Trophoblast cell (in vitro differentiated cells and primary cell): ENCODE measurements around the gene AKAP8.

Source experiments
- DNase-seq, 2 donors: peaks; one replicate each; pipeline ENCODE4 v3.0.0-alpha.2; 2016
- H2AFZ ChIP-seq: 2 replicates; pipeline ENCODE4 v1.6.1; 2013; ENCODE audit warnings: low read length, moderate library complexity, mild to moderate bottlenecking; ENCODE audit not compliant: insufficient read depth, poor library complexity
- H2AK5ac ChIP-seq: 2 replicates; pipeline ENCODE4 v1.6.1; 2013; ENCODE audit warnings: mild to moderate bottlenecking, low read length
- H2BK120ac ChIP-seq: 2 replicates; pipeline ENCODE4 v1.6.1; 2013; ENCODE audit warnings: low read length, mild to moderate bottlenecking, moderate library complexity; ENCODE audit not compliant: insufficient read depth, poor library complexity
- H2BK12ac ChIP-seq: 2 replicates; pipeline ENCODE4 v1.6.1; 2013; ENCODE audit warnings: mild to moderate bottlenecking, low read length, moderate library complexity
- H2BK5ac ChIP-seq: 2 replicates; pipeline ENCODE4 v1.6.1; 2013; ENCODE audit warnings: low read length, low read depth, moderate library complexity, mild to moderate bottlenecking; ENCODE audit not compliant: poor library complexity
- H3K14ac ChIP-seq: 2 replicates; pipeline ENCODE4 v1.6.1; 2013; ENCODE audit warnings: mild to moderate bottlenecking, low read length
- H3K18ac ChIP-seq: 2 replicates; pipeline ENCODE4 v1.6.1; 2013; ENCODE audit warnings: mild to moderate bottlenecking, low read length
- H3K23ac ChIP-seq: 2 replicates; pipeline ENCODE4 v1.6.1; 2013; ENCODE audit warnings: low read length
- H3K27ac ChIP-seq: 2 replicates; pipeline ENCODE4 v1.5.1; 2013; ENCODE audit warnings: low read depth, mild to moderate bottlenecking, inconsistent platforms, low read length, moderate library complexity
- H3K27me3 ChIP-seq: 2 replicates; pipeline ENCODE4 v1.6.1; 2013; ENCODE audit warnings: inconsistent platforms, mild to moderate bottlenecking, low read length, moderate library complexity; ENCODE audit not compliant: insufficient read depth
- H3K36me3 ChIP-seq, 2 experiments: 1 replicate in 1 of 2; 2 replicates in 1 of 2; pipeline ENCODE4 v1.6.1; 2013; ENCODE audit warnings: low read length in 2 of 2, mild to moderate bottlenecking in 2 of 2, moderate library complexity in 1 of 2; ENCODE audit not compliant: insufficient read depth in 2 of 2, control insufficient read depth in 1 of 2
- H3K4ac ChIP-seq: 2 replicates; pipeline ENCODE4 v1.6.1; 2013; ENCODE audit warnings: low read depth, mild to moderate bottlenecking, low read length, moderate library complexity
- H3K4me1 ChIP-seq, 2 experiments: 1 replicate in 1 of 2; 2 replicates in 1 of 2; pipeline ENCODE4 v1.6.1; 2013; ENCODE audit warnings: low read length in 2 of 2, mild to moderate bottlenecking in 2 of 2, moderate library complexity in 1 of 2; ENCODE audit not compliant: insufficient read depth in 2 of 2, control insufficient read depth in 1 of 2
- H3K4me2 ChIP-seq: 2 replicates; pipeline ENCODE4 v1.6.1; 2013; ENCODE audit warnings: inconsistent platforms, mild to moderate bottlenecking, low read length, moderate library complexity
- H3K4me3 ChIP-seq: 2 replicates; pipeline ENCODE4 v1.5.1; 2013; ENCODE audit warnings: mild to moderate bottlenecking, low read depth, low read length, inconsistent platforms
- H3K79me1 ChIP-seq: one replicate; pipeline ENCODE4 v1.6.1; 2013; ENCODE audit warnings: low read length
- H3K79me2 ChIP-seq: 2 replicates; pipeline ENCODE4 v1.6.1; 2013; ENCODE audit warnings: low read length, mild to moderate bottlenecking; ENCODE audit not compliant: control insufficient read depth, insufficient read depth, poor library complexity
- H3K9ac ChIP-seq: 2 replicates; pipeline ENCODE4 v1.6.1; 2013; ENCODE audit warnings: mild to moderate bottlenecking, low read length
- H3K9me3 ChIP-seq: 2 replicates; pipeline ENCODE4 v1.6.1; 2013; ENCODE audit warnings: low read depth, mild to moderate bottlenecking, control low read depth, inconsistent platforms, low read length; ENCODE audit not compliant: insufficient read depth
- H4K12ac ChIP-seq: 2 replicates; pipeline ENCODE4 v1.6.1; 2013; ENCODE audit warnings: low read depth, mild to moderate bottlenecking, low read length, moderate library complexity
- H4K8ac ChIP-seq: 2 replicates; pipeline ENCODE4 v1.6.1; 2013; ENCODE audit warnings: low read depth, mild to moderate bottlenecking, low read length, moderate library complexity
- H4K91ac ChIP-seq: one replicate; pipeline ENCODE4 v1.6.1; 2013; ENCODE audit warnings: low read depth, mild to moderate bottlenecking, low read length, moderate library complexity
- WGBS: extraction: QIAGEN DNeasy Blood & Tissue Kit; methylation state at CpG from one replicate; pipeline ENCODE4 v1.1.7; 2013; ENCODE audit warnings: missing lambda C conversion rate; ENCODE audit not compliant: insufficient read length, insufficient coverage; ENCODE audit errors: extremely low coverage; 5-methylcytosine and 5-hydroxymethylcytosine counted together

AKAP8 gene

DNA sequence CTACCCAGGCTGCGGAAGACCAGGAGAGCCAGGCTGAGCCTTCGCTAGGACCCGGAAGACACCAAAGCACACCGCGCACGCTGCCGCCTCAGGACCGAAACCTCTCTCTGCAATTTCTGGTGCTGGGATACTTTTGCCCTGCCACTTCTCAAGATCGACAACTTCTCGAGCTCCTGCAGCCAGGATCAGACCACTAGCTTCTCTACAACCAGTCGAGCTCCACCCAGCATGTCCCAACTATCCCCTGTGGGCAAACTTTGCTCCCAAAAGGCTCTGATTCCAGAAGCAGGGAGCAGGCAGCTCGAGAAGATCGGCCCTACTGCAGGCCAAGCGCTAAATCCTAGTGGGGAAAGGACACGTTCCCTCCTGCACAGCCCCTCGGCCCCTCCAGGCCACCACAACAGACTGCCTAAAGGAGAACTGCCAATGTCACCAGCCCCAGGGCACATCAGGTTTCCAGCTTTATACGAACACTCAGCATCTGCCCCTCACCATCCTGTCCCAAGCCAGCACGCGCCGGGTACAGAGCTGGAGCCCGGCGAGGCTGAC lies 979 bp downstream of the AKAP8 start:
- peaks cover 36% of the 10 kb centered on the region for H3K79me2 ChIP-seq
- H2BK12ac ChIP-seq: peak overlapping the region; percentile 4
- peak overlapping the region; percentile 98 for H3K4me2 ChIP-seq
- no peaks in the 10 kb centered on the region for H3K27me3 ChIP-seq
- peak overlapping the region; percentile 96 for H3K4me3 ChIP-seq
- H3K36me3 ChIP-seq: peaks cover 16 to 18% of the 10 kb centered on the region in 2 experiments
- peak overlapping the region; percentile 74 for H2BK5ac ChIP-seq
- DNase-seq: peak; percentile 50 to 62
- peak overlapping the region; percentile 71 for H2AK5ac ChIP-seq
- H3K79me1 ChIP-seq: peaks cover 16% of the 10 kb centered on the region
- H3K14ac ChIP-seq: peak overlapping the region; percentile 96
- no CpG with 5 or more reads among the region's 22 CpGs for WGBS
- peak overlapping the region; percentile 98 for H4K8ac ChIP-seq
- no peaks in the 10 kb centered on the region for H3K9me3 ChIP-seq
- H4K91ac ChIP-seq: peak overlapping the region; percentile 80
- H2BK120ac ChIP-seq: peak overlapping the region; percentile 83
- peak overlapping the region; percentile 90 for H3K27ac ChIP-seq
- H3K4me1 ChIP-seq: peaks cover 2 to 12% of the 10 kb centered on the region in 2 experiments
- peak overlapping the region; percentile 90 for H3K18ac ChIP-seq
- H4K12ac ChIP-seq: peak overlapping the region; percentile 95
- peak overlapping the region; percentile 11 for H3K23ac ChIP-seq
- peak overlapping the region; percentile 73 for H2AFZ ChIP-seq
- H3K9ac ChIP-seq: peak overlapping the region; percentile 94
- peak overlapping the region; percentile 76 for H3K4ac ChIP-seq

DNA sequence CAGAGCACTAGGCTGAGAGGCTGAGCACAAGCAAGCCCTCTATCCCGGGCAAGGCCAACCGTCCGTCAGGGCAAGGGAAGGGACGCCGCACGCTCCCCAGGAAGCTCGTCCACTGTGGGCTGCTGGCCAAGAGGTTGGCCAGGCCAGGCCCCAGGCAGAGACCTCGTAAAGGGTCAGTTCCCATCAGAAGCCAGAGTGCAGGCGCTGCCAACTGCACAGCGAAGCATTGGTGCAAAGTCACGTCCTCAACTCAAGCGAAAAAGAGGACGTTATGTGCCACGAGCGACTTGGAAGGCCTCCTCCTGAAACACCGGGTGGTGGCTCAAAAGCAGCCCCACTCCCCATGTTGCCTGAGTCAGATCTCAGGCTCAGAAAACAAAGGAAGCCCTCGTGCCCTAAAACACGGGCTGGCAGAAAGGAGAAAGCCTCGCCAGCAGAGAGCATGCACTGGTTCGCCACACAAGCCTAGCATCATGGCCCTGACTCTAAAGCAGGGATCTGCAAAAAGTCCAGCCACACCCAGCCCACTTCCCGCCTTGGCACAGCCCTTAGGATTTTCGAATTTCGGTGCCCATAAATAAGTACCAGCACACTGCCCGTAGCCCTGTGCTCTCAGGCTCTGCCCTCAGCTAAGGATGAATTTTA lies 4.7 kb downstream of the AKAP8 start:
- H3K27me3 ChIP-seq: no peaks in the 10 kb centered on the region
- H2AK5ac ChIP-seq: no peak overlapping the region
- H4K12ac ChIP-seq: no peak overlapping the region
- H2BK12ac ChIP-seq: no peak overlapping the region
- no peak for DNase-seq
- peaks cover 44 to 46% of the 10 kb centered on the region in 2 experiments for H3K36me3 ChIP-seq
- H3K4me2 ChIP-seq: no peak overlapping the region
- peak overlapping the region; percentile 64 for H3K4ac ChIP-seq
- no peak overlapping the region for H3K18ac ChIP-seq
- H4K8ac ChIP-seq: no peak overlapping the region
- H4K91ac ChIP-seq: no peak overlapping the region
- H3K9me3 ChIP-seq: peaks cover 2% of the 10 kb centered on the region
- no peak overlapping the region for H3K14ac ChIP-seq
- H2BK120ac ChIP-seq: no peak overlapping the region
- H3K23ac ChIP-seq: no peak overlapping the region
- peaks cover 2 to 12% of the 10 kb centered on the region in 2 experiments for H3K4me1 ChIP-seq
- peak overlapping the region; percentile 16 for H3K9ac ChIP-seq
- peaks cover 11% of the 10 kb centered on the region for H3K79me1 ChIP-seq
- H2BK5ac ChIP-seq: no peak overlapping the region
- H3K79me2 ChIP-seq: peaks cover 33% of the 10 kb centered on the region
- no peak overlapping the region for H3K4me3 ChIP-seq
- no CpG with 5 or more reads among the region's 24 CpGs for WGBS
- H2AFZ ChIP-seq: no peak overlapping the region
- H3K27ac ChIP-seq: no peak overlapping the region

DNA sequence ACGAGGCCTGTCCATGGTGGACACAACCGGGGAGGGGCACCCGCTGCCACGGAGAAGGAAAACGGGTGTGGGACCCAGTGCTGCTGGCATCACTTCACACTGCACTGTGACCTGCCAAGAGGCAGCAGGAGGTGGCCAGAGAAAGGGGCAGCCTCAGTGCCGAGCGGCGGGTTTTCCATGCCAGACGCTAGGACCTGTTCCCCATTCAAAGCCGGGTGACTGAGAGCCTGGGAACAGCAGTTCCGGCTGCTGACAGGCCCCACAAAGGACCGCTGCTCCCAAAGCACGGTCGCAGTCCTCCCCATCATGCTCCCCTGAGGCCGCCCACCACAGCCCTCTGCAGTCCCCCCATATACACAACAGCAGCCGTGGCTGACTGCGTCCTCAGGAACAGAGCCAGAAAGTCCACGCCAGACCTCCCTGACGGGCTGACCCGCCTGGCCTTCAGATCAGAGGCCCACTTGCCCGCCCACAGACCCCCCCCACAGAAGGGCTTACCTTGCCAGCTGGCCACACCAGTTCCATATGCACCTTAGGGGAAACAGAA lies 5.4 kb downstream of the AKAP8 start:
- Histone ChIP-seq H3K79me2 (peaks cover 29% of the 10 kb centered on the region), H2BK120ac (no peak overlapping the region), H2AK5ac (no peak overlapping the region), H3K14ac (no peak overlapping the region), H3K4me2 (no peak overlapping the region), H3K79me1 (peaks cover 6% of the 10 kb centered on the region), H4K12ac (no peak overlapping the region), H3K36me3 (peaks cover 52 to 54% of the 10 kb centered on the region in 2 experiments), H3K4me1 (peaks cover 2 to 12% of the 10 kb centered on the region in 2 experiments), H3K9me3 (peaks cover 2% of the 10 kb centered on the region), H4K8ac (no peak overlapping the region), H3K27ac (no peak overlapping the region), H4K91ac (no peak overlapping the region), H2BK5ac (no peak overlapping the region), H3K18ac (no peak overlapping the region), H2AFZ (no peak overlapping the region), H3K27me3 (no peaks in the 10 kb centered on the region), H2BK12ac (no peak overlapping the region), H3K23ac (no peak overlapping the region), H3K4ac (peak overlapping the region; percentile 64), H3K4me3 (no peak overlapping the region), H3K9ac (no peak overlapping the region)
- WGBS: no CpG with 5 or more reads among the region's 21 CpGs
- no peak for DNase-seq

DNA sequence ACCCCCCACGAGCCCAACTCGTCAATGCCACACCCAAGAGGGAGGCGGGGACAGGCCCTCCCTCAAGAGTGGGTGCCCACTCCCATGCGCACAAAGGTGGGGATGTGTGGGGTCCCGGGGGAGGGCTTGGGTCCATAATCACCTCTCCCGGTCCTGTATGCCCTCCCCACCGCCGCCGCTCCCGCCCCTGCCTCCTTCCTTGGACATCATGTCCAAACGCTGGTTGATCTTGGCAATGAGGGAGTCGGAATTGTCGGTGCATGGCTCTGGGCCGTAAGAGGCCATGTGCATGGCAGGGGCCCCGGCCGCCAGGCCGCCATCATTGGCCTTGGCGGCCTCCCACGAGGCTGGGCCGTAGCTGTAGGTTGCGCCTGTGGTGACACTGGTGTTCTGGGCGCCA lies 5.9 kb downstream of the AKAP8 start:
- no peaks in the 10 kb centered on the region for H3K27me3 ChIP-seq
- H4K8ac ChIP-seq: no peak overlapping the region
- H3K36me3 ChIP-seq: peaks cover 57 to 59% of the 10 kb centered on the region in 2 experiments
- peaks cover 1% of the 10 kb centered on the region for H3K79me1 ChIP-seq
- H3K4me3 ChIP-seq: no peak overlapping the region
- H3K4me2 ChIP-seq: no peak overlapping the region
- no peak overlapping the region for H2BK5ac ChIP-seq
- no peak overlapping the region for H2BK12ac ChIP-seq
- peaks cover 2% of the 10 kb centered on the region for H3K9me3 ChIP-seq
- no peak overlapping the region for H3K23ac ChIP-seq
- H2AFZ ChIP-seq: no peak overlapping the region
- no peak overlapping the region for H3K18ac ChIP-seq
- H2AK5ac ChIP-seq: no peak overlapping the region
- no peak overlapping the region for H4K91ac ChIP-seq
- WGBS: no CpG with 5 or more reads among the region's 22 CpGs
- H2BK120ac ChIP-seq: no peak overlapping the region
- no peak overlapping the region for H4K12ac ChIP-seq
- H3K79me2 ChIP-seq: peaks cover 24% of the 10 kb centered on the region
- DNase-seq: no peak
- H3K14ac ChIP-seq: no peak overlapping the region
- no peak overlapping the region for H3K9ac ChIP-seq
- peaks cover 2 to 12% of the 10 kb centered on the region in 2 experiments for H3K4me1 ChIP-seq
- no peak overlapping the region for H3K27ac ChIP-seq
- peak overlapping the region; percentile 5 for H3K4ac ChIP-seq
